OCI-LY1 (cell line): ENCODE results near the gene ELMO1.

Source experiments
- EZH2 ChIP-seq: fragments of 200-600 bp; sonication (generic), shearing (Covaris generic); IDR thresholded peaks from 2 replicates; pipeline ENCODE4 v1.8.0; 2017; ENCODE audit warnings: borderline replicate concordance, mixed run types, mild to moderate bottlenecking, antibody characterized with exemption, low read length, moderate library complexity, mixed read lengths
- TF ChIP-seq, protein P1 (sequence below): fragments of 200-600 bp; sonication (generic), shearing (Covaris generic); IDR thresholded peaks from 2 replicates; pipeline ENCODE4 v1.5.1; 2017; ENCODE audit warnings: mild to moderate bottlenecking, antibody characterized with exemption, low read length, moderate library complexity, mixed read lengths

DNA sequence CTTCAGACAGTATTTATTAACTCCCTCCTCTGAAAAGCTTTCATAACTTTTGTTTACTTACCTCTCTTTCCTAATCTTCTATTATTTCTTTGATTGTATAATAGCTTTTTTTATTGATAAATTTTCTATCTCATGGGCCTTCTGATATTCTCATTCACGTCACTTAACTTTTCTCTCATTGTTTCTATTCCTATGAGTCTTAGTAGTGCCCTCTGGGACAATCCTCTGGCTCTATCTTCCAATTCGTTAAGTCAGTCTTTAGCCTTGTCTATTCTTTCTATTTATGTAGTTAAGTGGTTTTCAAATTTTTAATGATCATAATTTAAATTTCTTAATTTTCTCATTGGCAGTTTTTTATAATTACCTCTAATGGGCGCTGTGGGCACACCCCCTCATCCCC lies 6.4 kb upstream of the ELMO1 start:
- TF ChIP-seq, protein P1, sequence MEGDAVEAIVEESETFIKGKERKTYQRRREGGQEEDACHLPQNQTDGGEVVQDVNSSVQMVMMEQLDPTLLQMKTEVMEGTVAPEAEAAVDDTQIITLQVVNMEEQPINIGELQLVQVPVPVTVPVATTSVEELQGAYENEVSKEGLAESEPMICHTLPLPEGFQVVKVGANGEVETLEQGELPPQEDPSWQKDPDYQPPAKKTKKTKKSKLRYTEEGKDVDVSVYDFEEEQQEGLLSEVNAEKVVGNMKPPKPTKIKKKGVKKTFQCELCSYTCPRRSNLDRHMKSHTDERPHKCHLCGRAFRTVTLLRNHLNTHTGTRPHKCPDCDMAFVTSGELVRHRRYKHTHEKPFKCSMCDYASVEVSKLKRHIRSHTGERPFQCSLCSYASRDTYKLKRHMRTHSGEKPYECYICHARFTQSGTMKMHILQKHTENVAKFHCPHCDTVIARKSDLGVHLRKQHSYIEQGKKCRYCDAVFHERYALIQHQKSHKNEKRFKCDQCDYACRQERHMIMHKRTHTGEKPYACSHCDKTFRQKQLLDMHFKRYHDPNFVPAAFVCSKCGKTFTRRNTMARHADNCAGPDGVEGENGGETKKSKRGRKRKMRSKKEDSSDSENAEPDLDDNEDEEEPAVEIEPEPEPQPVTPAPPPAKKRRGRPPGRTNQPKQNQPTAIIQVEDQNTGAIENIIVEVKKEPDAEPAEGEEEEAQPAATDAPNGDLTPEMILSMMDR: no peak
- no peak for TF ChIP-seq EZH2
